PC-3 (cell line): ENCODE measurements around the gene KRT40. TPM values are rescaled to one million over a fixed set of nuclear protein-coding genes. Genes with fewer than 3 reads are reported as not detected.
A peak's percentile ranks its signal among the peaks of the same experiment; 100 is the strongest.

Source experiments
- ATAC-seq: fragments of 200-7000 bp; cut with Tn5 transposase; 2 replicates; pipeline ENCODE4 v1.9.1; 2020; ENCODE audit warnings: mild to moderate bottlenecking, moderate library complexity
- BruUV-seq: library from RNA; stranded (reverse); fragments of 400-500 nt; replicated peaks from 2 replicates; lab custom pipeline; 2021; lab: Mats Ljungman, UMichigan
- CTCF ChIA-PET: fragments of 300-600 bp; sonication (Branson Sonifier 250); formaldehyde crosslinking; loops from one replicate; lab custom pipeline; 2022; ENCODE audit warnings: antibody characterized with exemption; lab: Charles Lee
- POLR2A ChIA-PET: fragments of 300-600 bp; sonication (Branson Sonifier 250); formaldehyde crosslinking; loops from one replicate; lab custom pipeline; 2022; ENCODE audit warnings: antibody characterized with exemption; ENCODE audit not compliant: unreplicated experiment; lab: Charles Lee
- DNase-seq: peaks from one replicate; pipeline ENCODE4 v3.0.0-alpha.2; 2015
- H2AFZ ChIP-seq: fragments of 300-600 bp; sonication (generic); 2 replicates; pipeline ENCODE4 v1.6.0; 2016; ENCODE audit warnings: antibody characterized with exemption, low read length
- H3F3A ChIP-seq: fragments of 300-600 bp; sonication (generic); one replicate; pipeline ENCODE4 v1.6.0; 2017; ENCODE audit warnings: antibody characterized with exemption, low read length, control low read depth, mild to moderate bottlenecking; ENCODE audit not compliant: unreplicated experiment
- H3K27ac ChIP-seq: fragments of 300-600 bp; sonication (generic); 2 replicates; pipeline ENCODE4 v1.5.1; 2016; ENCODE audit warnings: mild to moderate bottlenecking, low read length
- H3K27me3 ChIP-seq: fragments of 300-600 bp; sonication (generic); 2 replicates; pipeline ENCODE4 v1.6.1; 2016; ENCODE audit warnings: low read length, mixed read lengths
- H3K36me3 ChIP-seq: fragments of 300-600 bp; sonication (generic); 2 replicates; pipeline ENCODE4 v1.6.1; 2016; ENCODE audit warnings: low read depth, mixed run types, low read length, mixed read lengths
- H3K4me1 ChIP-seq: fragments of 300-600 bp; sonication (generic); 2 replicates; pipeline ENCODE4 v1.5.1; 2016; ENCODE audit warnings: low read length; ENCODE audit not compliant: insufficient read depth
- H3K4me2 ChIP-seq: fragments of 300-600 bp; sonication (generic); 2 replicates; pipeline ENCODE4 v1.6.0; 2016; ENCODE audit warnings: low read length
- H3K4me3 ChIP-seq: fragments of 300-600 bp; sonication (generic); 2 replicates; pipeline ENCODE4 v1.5.1; 2016; ENCODE audit warnings: mild to moderate bottlenecking, low read length, mixed read lengths
- H3K79me2 ChIP-seq: fragments of 300-600 bp; sonication (generic); 2 replicates; pipeline ENCODE4 v1.6.1; 2017; ENCODE audit warnings: low read length, mixed read lengths
- H3K9ac ChIP-seq: fragments of 300-600 bp; sonication (generic); 2 replicates; pipeline ENCODE4 v1.6.0; 2016; ENCODE audit warnings: mild to moderate bottlenecking, low read length
- H3K9me2 ChIP-seq: fragments of 300-600 bp; sonication (generic); replicated peaks from 2 replicates; pipeline ENCODE4 v1.6.1; 2016; ENCODE audit warnings: mixed run types, low read length, mixed read lengths
- H3K9me3 ChIP-seq: fragments of 300-600 bp; sonication (generic); 2 replicates; pipeline ENCODE4 v1.6.1; 2016; ENCODE audit warnings: low read length, mixed read lengths
- H4K20me1 ChIP-seq: fragments of 300-600 bp; sonication (generic); 2 replicates; pipeline ENCODE4 v1.6.1; 2016; ENCODE audit warnings: low read length, mixed read lengths
- EZH2 ChIP-seq: fragments of 300-600 bp; sonication (generic); IDR thresholded peaks from one replicate; pipeline ENCODE4 v1.6.1; 2017; ENCODE audit warnings: antibody characterized with exemption, mild to moderate bottlenecking, low read length; ENCODE audit not compliant: unreplicated experiment
- EZH2phosphoT487 ChIP-seq: fragments of 300-600 bp; sonication (generic); IDR thresholded peaks from 2 replicates; pipeline ENCODE4 v1.6.1; 2018; ENCODE audit warnings: mild to moderate bottlenecking, antibody characterized with exemption, low read length, borderline replicate concordance
- intact Hi-C: fragments of 100-400 bp; cut with micrococcal nuclease; formaldehyde crosslinking; loops from 2 replicates; pipeline ENCODE4 v1.9.0; 2023
- total RNA-seq: library from RNA; depleted of rRNA; stranded (reverse); fragments of >200 nt; gene quantifications from 2 replicates; pipeline ENCODE4 v1.2.3, GENCODE V29; 2014
- TF ChIP-seq, protein P1 (sequence below): fragments of 300-600 bp; sonication (generic); conservative IDR thresholded peaks from 2 replicates; pipeline ENCODE4 v1.5.1; 2017; ENCODE audit warnings: antibody characterized with exemption, low read depth, mild to moderate bottlenecking, low read length

The KRT40 gene
- total RNA-seq, 1 experiment from 2014 or later = not detected

DNA sequence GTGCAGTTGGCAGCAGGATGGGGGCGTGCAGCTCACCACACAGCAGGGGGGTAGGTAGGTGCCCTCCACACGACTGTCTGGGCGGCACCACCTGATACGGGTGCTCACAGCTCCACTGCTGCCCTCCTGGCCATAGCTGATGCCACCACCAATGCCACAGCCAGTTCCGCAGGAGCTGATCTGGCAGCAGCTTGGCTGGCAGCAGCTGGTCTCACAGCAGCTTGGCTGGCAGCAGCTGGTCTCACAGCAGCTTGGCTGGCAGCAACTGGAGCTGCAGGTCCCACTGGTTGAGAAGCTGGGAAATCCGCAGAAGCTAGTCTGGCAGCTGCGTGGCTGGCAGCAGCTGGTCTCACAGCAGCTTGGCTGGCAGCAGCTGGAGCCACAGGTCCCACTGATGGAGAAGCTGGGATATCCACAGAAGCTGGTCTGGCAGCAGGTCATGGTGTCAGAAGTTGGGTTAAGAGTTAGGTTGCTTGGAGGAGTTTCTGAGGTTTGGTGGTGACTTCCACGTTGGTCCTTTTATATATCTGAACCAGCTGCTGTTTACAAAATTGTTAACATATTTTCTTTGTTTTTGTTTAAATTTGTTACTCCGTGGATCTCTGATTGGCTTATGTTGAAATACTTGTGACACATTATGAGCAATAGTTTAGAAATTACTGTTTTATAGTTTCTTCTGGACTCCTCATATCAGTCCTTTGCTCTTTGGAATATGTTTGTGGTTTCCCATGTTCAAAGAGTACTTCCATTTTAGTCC lies 42.8 kb upstream of the KRT40 start, which contains the start of gene KRTAP1-5:
Gene KRTAP1-5 (minus strand): TSS at position 494 of the 757 bp plus-strand sequence. CDS start 53 bp downstream, at position 441.
- Histone ChIP-seq H3K9ac (no peak within 1 kb of the TSS), H4K20me1 (no peaks in the 10 kb centered on the region), H3K9me2 (no peaks in the 10 kb centered on the region), H3K4me3 (no peak within 1 kb of the TSS), H3K79me2 (no peaks in the 10 kb centered on the region), H2AFZ (peak within 1 kb of the TSS; percentile 55), H3K27me3 (no peaks in the 10 kb centered on the region), H3K4me1 (peaks cover 17% of the 10 kb centered on the region), H3F3A (no peaks in the 10 kb centered on the region), H3K4me2 (peak within 1 kb of the TSS; percentile 49; the same call in 1 of the 2 replicates), H3K36me3 (no peaks in the 10 kb centered on the region), H3K9me3 (no peaks in the 10 kb centered on the region), H3K27ac (peak within 1 kb of the TSS; percentile 39)
- TF ChIP-seq EZH2phosphoT487 (no peak), EZH2 (no peak)
- TF ChIP-seq, protein P1, sequence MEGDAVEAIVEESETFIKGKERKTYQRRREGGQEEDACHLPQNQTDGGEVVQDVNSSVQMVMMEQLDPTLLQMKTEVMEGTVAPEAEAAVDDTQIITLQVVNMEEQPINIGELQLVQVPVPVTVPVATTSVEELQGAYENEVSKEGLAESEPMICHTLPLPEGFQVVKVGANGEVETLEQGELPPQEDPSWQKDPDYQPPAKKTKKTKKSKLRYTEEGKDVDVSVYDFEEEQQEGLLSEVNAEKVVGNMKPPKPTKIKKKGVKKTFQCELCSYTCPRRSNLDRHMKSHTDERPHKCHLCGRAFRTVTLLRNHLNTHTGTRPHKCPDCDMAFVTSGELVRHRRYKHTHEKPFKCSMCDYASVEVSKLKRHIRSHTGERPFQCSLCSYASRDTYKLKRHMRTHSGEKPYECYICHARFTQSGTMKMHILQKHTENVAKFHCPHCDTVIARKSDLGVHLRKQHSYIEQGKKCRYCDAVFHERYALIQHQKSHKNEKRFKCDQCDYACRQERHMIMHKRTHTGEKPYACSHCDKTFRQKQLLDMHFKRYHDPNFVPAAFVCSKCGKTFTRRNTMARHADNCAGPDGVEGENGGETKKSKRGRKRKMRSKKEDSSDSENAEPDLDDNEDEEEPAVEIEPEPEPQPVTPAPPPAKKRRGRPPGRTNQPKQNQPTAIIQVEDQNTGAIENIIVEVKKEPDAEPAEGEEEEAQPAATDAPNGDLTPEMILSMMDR = no peak
- ChIA-PET CTCF (no interaction called here), POLR2A (no interaction called here)
- ATAC-seq = peak; percentile 43; the same call in 1 of the 2 replicates
- BruUV-seq = no TSS peak
- peak; percentile 58 for DNase-seq
- intact Hi-C loops = no loop called here

DNA sequence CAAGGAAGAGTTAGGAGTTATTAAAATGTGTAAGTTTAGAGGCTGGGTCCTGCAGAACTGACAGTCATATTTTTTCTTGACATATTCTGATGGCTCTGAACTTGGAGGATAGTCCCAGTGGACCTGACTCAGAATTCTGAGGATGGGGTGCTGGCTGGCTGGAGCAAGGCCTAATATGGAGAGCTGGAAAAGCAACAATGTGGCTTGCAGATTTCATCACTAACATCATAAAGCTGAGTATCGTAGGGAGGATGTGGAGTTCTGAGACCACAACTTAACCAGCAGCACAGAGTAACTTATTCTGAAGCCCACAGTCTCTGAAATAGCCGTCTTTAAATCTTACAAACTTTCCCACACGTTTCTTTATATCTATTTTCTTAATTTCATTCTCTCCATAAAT lies 40.6 kb upstream of the KRT40 start:
- Histone ChIP-seq H3K27me3 (no peaks in the 10 kb centered on the region), H3K36me3 (no peaks in the 10 kb centered on the region), H3K9me2 (no peaks in the 10 kb centered on the region), H3K4me1 (peaks cover 21% of the 10 kb centered on the region), H3K79me2 (no peaks in the 10 kb centered on the region), H3K9ac (no peak overlapping the region), H2AFZ (no peak overlapping the region), H4K20me1 (no peaks in the 10 kb centered on the region), H3K4me2 (no peak overlapping the region), H3K4me3 (no peak overlapping the region), H3K9me3 (no peaks in the 10 kb centered on the region), H3F3A (no peaks in the 10 kb centered on the region), H3K27ac (no peak overlapping the region)
- CTCF ChIA-PET = no interaction called here
- DNase-seq (no peak), ATAC-seq (no peak)
- POLR2A ChIA-PET = no interaction called here
- TF ChIP-seq, protein P1 = no peak
- TF ChIP-seq EZH2 (no peak), EZH2phosphoT487 (no peak)
- no TSS peak for BruUV-seq
- intact Hi-C loops = no loop called here

DNA sequence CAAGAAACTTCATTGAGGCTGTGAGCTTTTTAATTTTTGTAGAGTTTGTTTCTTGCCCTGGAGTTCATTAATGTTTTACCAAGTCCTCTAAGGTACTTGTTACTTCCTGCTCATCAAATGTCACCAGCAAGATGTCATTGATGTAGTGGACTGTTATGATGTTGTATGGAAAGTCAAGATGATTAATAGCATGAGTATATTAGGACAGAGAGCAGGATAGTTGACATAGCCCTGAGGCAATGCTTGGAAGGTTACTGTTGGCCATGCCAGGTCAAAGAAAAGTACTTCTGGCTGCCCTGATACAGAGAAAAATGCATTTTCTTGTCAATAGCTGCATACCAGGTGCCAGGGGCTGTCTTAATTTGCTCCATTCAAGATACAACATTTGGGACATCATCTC lies 36.2 kb upstream of the KRT40 start:
- POLR2A ChIA-PET = interaction anchor here (0.6 to 0.7 kb wide), 2 partner anchors 78 to 168 kb away, joined by 3 to 5 read pairs; no protein-coding TSS in a partner anchor

More for the DNA sequence above, 36.2 kb upstream of the KRT40 start:
- Histone ChIP-seq H3K4me2 (no peak overlapping the region), H3K9me3 (no peaks in the 10 kb centered on the region), H3K9me2 (no peaks in the 10 kb centered on the region), H3K27ac (no peak overlapping the region), H3F3A (no peaks in the 10 kb centered on the region), H3K27me3 (no peaks in the 10 kb centered on the region), H2AFZ (no peak overlapping the region), H3K36me3 (no peaks in the 10 kb centered on the region), H3K79me2 (no peaks in the 10 kb centered on the region), H3K9ac (no peak overlapping the region), H3K4me3 (no peak overlapping the region), H4K20me1 (no peaks in the 10 kb centered on the region), H3K4me1 (peaks cover 4% of the 10 kb centered on the region; the same call in 1 of the 2 replicates)
- ATAC-seq = peak; percentile 45; the same call in 1 of the 2 replicates
- CTCF ChIA-PET = no interaction called here
- TF ChIP-seq EZH2phosphoT487 = no peak
- TF ChIP-seq, protein P1 = no peak
- TF ChIP-seq EZH2 = no peak
- intact Hi-C loops = no loop called here
- no TSS peak for BruUV-seq
- DNase-seq = peak; percentile 60
